Fibroblast of peridontal ligament (primary cell): ENCODE measurements around the gene KCMF1.
"Not testable (repeated sequence)": the region's sequence is repeated elsewhere in the genome, so short reads cannot be mapped to it uniquely, and the experiment has no call there.

ENCODE experiments used
- DNase-seq: peaks from one replicate; pipeline ENCODE4 v3.0.0-alpha.2; 2010; ENCODE audit errors: extremely low read depth

Gene KCMF1

DNA sequence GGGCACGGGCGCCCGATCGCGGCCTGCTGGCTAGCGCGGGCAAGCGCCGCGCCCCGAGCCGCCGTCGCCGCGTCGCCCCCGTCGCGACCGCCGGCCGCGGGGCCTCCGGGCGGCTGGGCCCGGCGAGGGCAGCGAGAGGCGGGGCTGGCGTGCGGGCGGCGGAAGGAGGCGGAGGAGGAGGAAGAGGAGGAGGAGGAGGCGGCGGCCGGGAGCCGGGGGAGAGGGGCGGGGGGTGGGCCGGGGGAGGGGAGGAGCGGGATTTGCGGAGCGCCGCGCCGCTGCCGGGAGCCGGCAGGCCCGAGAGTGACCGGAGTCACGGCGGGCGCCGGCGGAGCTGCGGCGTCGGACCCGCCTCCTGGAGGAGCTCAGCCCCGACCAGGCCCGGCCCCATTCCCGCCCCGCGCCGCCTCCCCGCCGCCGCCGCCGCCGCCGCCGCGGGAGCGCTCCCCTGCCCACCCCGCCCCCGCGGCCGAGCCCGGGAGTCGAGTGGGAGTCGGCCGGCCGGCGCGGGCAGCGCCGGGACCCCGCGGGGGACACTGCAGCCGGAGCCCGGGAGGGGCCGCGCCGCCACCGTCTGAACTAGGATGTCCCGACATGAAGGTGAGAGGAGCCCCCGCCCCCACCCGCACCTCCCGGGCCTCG, at the start of gene KCMF1:
Gene KCMF1 (plus strand): TSS at position 294 of the 642 bp plus-strand sequence. CDS start 291 bp downstream, at position 585.
- DNase-seq, result peak; percentile 59

DNA sequence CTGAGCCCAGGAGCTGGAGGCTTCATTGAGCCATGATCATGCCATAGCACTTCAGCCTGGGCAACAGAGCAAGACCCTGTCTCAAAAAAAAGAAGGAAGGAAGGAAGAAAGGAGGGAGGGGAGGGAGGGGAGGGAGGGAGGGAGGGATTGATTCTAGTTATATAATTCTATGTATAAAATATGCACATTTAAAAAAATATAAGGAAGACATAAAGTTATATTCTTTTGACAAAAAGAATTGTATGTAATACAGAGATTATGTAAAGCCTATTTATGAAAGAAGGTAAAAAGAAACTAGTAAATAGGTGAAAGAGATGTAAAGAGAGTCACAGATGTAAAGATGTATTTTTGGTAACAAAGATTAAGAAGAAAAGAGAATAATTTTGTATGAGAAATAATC, 48.0 kb upstream of the KCMF1 start:
- DNase-seq, result no peak

DNA sequence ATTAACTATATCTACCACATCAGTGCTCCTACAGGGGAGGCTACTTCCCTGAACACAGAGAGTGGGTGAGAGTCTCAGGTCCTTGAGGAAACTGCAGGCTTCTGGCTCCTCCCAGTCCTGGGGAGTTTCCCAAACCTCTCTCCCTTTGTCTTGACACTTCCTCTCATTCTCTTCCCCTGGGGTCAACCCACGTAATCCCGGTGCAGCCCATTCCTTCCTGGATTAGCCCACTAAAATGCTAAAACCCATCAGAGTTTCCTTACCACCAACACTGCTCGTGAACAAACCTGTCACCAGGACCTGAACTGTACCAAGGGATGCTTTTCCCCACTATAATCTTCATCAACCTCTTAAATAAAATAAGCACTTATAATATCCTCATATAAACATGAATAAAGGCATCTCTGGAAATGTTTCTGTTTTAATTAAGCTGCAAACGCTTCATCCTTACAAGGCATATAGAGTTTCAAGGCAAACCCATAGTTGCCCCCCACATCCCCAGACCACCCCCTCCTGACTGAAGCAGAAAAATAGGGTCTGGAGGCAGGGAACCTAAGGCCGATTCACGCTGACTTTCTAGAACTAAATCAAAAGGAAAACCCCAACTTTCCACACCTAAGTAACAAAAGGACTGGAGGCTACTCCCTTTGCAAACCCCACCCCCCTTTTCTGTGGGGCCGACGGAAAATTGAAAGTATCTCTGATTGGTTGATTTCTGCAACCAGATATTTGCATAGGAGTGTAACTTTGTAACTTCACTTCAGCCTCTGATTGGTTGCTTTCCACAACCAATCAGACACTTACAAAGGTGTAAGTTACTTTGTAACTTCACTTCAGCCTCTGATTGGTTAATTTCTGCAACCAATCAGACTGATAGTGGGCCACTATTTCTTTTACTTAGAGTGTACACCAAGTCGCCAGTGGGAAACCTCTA, 46.5 kb upstream of the KCMF1 start:
- peak; percentile 90 for DNase-seq

DNA sequence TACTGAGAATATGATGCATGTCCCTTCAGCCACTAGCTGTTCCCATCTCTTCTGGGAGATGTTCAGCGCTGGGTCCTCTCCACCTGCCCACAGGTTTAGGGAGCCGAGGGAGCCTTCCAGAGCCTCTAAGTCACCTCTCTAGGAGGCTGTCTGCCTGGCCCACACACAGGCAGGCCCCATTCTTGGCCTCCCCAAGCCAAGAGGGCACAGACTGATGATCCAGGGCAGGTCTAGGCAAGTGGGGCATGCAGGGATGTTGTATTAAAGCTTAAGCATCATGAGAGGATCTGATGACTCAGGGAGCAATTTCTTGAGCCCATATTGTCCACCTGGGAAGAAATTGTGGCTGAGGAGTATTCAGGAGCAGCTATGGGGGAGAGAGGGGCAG, 45.6 kb upstream of the KCMF1 start:
- DNase-seq, result no peak

DNA sequence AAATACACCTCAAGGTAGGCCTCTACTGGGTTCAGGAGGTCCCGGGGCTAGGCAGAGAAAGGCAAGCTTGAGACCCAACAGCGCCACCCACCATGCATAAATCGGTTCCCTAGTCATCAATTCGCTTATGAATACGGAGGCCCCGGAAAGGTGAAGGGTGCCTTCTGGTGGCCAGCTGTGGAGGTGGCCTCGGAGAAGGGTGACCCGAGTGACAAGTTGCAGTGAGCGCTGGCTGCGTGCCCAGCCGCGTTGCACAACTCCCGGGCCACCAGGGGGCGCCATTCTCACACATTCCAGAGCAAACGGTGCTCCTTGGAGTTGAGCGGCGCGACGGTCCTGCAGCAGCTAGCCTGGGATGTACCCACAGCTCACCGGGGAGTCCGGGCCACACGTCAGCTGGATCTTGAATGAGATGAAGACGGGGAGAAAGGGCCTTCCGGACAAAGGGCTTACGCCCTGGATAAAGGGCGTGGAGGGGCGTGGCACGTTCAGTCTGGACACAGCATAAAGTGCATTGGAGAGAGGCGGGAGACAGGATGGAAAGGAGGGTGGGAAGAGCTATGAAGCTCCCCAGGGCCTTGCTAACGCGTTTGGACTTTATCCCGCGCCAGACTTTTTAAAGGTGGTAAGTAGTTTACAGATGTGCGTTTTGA, 45.1 kb upstream of the KCMF1 start:
- DNase-seq, result peak; percentile 79

DNA sequence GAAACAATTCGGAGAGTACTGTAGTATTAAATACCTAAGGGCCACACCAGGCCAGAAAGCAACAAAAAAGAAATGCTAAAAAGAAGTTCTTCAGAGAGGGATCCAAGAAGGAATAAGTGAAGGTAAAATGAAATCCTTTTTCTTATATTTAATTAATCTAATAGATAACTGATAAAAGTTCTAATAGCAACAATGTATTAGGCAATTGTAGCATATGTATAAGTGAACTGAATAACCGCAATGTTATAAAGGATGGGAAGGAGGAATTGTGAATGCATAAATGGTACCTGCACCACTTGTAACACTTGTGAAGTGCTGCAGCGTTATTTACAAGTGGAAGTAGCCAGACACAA, 43.7 kb upstream of the KCMF1 start:
- no peak for DNase-seq

DNA sequence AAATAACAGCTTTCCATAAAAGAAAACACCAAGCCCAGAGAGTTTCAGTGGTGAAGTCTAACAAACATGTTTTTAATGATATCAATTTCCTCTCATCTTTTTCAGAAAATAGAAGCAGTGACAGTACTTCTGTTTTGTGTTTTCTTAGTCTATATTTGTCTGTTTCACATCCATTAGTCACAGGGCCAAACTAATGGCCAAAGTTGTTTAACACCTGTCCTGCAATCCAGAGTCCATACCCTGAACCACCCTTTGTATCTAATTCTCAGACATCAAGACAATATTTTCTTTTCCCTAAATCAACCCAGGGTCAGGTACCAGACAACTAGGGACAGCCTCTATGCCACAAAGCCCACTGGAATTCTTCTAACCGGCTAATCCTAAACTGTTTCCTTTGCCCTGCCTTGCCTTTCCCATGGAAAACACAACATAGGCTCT, 39.6 kb upstream of the KCMF1 start:
- no peak for DNase-seq

DNA sequence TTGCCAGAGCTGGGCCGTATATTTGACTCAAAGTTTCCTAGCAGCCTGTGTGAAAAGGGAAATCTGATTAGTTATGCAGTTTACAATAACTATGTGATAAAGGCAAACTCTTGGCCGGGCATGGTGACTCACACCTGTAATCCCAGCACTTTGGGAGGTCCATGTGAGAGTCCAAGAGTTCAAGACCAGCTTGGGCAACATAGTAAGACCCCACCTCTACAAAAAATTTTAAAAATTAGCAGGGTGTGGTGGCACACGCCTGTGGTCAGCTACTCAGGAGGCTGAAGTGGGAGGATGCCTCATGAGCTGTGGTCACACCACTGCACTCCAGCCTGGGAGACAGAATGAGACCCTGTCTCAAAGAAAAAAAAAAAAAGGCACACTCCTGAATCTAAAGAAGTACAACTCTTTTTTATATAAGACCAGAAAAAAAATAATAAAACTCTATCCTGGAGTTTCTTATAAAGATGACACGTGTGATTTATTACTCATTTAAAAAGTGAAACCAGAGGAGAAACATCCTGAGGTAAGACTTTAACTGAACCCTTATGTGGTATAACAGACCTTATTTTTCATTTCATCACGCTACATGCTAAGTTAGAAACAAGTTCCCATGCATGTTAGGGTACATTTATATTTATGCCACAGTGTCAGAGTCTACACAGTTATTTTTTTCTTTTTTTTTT, 32.6 kb upstream of the KCMF1 start:
- DNase-seq, result peak; percentile 66

DNA sequence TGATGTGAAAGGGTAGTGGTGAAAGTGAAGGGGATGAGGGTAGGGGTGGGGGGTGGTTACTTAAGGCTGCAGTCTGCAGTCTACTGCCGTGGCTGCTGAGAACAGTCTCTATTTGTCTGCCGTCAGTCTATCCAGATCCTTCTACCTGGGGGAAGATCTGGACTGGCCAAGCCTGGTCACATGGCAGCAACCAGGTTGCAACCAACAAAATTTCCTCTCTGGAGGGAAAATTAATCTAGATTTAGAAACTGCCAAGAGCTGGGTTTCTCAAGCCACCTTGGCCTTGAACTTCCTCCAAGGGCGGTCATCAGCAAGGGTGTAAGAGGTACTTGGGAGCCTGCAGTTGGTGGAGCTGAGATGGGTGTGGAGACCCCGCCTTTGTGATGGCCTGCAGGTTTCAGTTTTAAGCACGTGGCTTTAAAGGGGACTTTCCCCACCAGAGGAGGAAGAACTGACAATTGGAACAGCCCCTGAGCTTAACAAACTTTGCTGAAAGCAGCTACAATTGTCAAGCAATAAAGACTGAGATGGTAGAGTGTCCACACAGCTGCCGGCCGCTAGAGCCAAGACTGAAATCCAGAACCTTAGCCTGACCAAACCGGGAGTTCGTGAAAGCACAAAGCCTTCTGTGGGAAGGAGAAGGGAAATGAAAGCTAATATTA, 31.4 kb upstream of the KCMF1 start:
- DNase-seq, result no peak

DNA sequence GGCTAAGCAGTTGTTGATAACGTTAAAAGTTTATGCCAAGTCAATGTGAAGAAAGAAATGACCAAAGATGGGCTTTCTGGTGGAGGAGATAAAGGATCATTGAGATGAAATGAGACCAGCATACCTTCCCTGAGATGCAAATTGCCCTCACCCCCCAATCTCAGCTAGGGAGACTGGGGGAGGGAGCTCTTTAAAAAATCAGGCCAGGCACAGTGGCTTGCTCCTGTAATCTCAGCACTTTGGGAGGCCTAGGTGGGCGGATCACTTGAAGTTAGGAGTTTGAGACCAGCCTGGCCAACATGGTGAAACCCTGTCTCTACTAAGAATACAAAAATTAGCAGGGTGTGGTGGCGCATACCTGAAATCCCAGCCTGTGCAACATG, 30.9 kb upstream of the KCMF1 start:
- no peak for DNase-seq

DNA sequence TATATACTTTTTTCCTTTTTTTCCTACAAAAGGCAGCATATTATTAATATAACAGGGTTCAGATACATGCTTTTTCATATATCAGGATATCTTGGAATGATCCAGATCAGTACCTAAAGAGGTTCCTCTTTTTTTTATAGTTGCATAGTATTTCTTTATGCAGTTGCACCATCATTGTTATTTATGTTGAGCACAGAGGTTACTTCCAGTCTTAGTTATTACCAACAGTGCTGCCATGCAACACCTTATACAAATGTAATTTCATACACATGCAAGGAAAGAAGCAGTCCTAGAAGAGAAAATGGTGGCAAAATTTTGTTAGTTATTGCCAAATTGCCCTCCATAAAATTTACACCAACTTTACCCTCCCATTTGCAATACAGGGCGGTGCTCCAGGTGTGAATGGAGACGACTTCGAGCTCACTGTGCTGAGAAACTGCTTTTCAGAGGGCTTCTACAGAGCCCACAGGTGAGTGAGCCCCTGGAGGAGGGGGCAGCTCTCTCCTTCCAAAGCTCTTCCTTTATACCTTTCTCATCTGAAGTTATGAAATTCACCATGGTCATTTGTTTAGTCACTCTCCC, 30.0 kb upstream of the KCMF1 start:
- no peak for DNase-seq

DNA sequence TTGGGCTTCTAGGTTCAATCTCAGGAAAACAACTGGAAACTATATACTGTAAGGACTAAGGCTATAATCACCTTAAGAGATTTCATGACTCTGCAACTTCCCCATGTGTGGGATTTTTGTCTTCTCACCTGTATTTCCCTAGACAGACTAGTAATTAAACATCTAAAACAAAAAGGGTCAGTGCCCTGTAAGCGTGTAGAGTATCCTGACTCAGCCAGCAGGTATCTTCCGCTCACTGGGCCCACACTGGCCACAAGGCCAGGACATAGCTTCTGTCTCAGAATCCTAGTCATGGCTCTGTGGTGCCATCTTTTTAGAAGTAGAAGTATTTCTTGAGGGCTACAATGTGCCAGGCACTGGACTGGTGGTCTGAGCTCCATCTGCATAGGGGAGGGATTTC, 28.8 kb upstream of the KCMF1 start:
- DNase-seq, result no peak

DNA sequence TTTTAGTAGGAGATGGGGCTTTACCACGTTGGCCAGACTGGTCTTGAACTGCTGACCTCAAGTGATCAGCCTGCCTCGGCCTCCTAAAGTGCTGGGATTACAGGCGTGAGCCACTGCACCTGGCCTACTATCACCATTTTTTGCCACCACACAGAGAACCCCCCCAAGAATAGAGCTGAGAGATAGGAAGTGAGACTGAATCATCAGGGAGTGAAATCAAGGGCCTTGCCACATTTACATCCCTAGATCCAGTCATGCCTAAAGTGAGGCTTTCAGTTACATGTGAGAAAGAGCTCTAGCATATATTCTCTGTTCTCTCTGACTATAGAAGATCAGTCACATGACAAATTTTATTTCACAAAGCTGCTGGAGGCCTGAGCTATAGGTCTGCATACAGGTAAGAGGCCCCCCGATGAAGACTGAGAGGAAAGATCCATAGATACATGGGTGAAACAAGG, 28.0 kb upstream of the KCMF1 start:
- no peak for DNase-seq

DNA sequence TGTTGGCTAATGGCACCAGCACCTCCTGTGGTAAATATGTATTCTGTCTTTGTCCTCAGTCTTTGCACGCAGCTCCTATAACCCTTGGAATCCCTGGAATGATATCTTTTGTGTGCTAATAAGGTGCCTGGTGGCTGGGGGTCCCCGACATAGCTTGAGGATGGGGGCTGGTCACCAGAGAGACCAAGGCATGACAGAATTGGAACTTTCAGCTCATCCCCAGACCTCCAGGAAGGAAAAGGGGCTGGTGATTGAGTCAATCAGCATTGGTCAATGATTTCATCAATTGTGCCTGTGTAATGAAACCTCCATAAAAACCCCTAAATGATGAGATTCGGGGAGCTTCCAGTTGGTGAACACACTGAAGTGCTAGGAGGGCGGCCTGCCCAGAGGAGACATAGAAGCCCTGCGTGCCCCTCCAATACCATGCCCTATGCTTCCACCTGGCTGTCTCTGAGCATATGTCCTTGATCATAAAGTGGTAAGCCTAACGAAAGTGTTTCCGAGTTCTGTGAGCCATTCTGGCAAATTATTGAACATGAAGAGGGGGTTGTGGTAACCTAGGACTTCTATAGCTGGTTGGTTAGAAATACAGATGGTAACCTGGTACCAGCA, 26.6 kb upstream of the KCMF1 start:
- DNase-seq, result no peak

DNA sequence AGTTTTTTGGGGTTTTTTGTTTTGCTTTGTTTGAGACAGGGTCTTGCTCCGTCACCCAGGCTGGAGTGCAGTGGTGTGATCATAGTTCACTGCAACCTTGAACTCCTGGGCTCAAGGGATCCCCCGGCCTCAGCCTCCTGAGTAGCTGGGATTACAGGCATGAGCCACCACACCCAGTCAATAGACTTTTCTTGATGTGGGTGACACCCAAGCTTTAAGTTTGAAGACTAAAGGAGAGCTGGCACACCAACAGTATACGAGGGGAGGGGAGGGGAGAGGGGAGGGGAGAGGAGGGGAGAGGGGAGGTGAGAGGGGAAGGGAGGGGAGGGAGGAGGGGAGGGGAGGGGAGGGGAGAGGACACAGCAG, 25.1 kb upstream of the KCMF1 start:
- DNase-seq, result not testable (repeated sequence)

DNA sequence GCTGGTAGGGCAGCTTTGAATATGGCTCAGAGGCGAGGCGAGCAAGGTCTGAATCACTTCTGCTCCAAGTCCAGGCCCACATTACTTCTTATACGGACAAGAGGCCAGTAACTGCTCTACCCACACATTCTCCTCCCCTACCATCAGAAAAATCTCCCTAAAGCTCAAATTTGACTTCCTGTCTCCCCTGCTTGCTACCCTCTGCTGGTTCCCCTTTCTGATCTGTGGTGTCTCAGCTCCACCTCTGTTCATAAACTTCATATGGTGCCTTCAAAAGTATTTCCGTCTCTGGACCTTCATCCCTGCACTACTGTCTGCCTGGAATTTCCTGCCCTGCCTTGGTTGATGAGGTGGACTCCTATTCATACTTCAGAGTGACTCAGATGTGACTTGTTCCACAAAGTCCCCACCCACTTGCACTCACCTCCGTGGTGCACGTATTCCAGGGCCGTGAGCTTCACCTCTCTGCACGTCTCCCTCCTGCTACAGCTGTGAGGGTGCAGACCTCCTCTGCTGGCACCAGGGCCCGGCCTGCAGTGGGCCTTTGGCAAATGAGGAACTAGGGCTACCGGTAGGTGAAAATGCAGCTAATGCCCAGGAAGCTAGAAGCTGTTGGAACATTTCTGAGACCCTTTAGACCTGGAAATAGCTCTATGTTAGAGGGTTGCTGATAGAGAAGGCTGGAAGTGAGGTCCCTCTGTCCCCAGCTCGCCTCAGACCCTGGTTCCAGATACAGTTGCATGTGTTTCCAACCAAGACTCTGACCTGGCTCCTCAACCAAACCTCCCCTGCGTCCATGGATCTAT, 24.6 kb upstream of the KCMF1 start:
- peak; percentile 16 for DNase-seq

DNA sequence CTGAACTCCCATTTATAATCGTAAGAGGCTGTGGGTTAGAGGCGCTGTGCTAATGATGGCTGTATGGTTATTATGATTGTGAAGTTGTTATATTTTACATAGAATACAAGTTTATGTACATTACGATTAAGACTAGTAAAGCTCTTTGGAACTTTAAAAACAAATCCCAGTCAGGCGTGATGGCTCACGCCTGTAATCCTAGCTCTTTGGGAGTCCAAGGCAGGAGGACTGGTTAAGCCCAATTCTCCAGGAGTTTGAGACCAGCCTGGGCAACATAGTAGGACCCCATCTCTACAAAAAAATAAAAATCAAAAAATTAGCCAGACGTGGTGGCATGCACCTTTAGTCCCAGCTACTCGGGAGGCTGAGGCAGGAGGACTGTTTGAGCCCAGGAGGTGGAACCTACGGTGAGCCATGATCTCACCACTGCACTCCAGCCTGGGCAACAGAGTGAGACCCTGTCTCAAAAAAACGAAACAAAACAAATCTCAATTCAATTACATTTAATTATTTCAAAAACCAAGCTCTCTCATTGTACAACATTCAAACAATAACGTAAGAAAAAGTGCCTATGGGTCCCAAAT, 23.9 kb upstream of the KCMF1 start:
- DNase-seq, result no peak

DNA sequence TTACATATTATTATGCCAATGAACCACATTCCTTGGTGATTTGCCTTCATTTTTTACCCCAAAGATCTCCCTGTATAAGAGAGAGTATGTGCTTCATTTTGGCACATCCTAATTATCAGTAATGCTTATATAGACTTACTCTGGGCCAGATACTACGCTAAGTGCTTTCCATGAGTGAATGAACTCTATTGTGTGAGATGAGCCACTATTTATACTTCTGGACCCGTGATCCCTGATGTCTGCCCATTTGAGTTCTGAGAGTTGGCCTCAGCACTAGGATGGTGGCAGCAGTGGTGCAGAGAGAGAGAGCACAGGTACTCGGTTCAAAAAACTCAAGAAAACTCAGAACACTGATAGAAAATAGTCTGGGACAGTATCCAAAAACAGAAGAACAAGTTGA, 17.4 kb upstream of the KCMF1 start:
- DNase-seq, result no peak

DNA sequence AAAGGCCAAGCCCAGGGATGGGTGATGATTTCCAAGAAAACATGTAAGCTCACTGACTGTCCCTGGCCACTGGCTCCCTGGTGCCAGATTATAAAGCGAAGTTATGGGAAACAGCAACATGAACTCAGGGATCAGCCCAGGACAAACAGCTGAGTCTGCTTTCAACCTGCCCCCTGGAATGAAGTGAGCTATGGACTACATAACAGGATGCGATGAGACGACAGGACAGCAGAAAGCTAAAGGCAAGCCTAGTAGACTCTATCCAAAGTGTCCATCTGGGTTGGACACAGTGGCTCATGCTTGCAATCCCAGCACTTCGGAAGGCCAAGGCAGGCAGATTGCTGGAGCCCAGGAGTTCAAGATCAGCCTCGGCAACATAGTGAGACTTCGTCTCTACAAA, 16.6 kb upstream of the KCMF1 start:
- no peak for DNase-seq
